Activated CD4-positive, alpha-beta T cell treated with anti-CD3 and anti-CD28 coated beads for 36 hours (primary cell): Measurements from ENCODE around the gene PARVG. TPM values are rescaled to one million over a fixed set of nuclear protein-coding genes. Genes with fewer than 3 reads are reported as not detected.
"Not testable (repeated sequence)": the region's sequence is repeated elsewhere in the genome, so short reads cannot be mapped to it uniquely, and the experiment has no call there.

Source experiments
- ATAC-seq: fragments of 200-7000 bp; cut with Tn5 transposase; one replicate; pipeline ENCODE4 v1.10.0; 2021; ENCODE audit warnings: mild to moderate bottlenecking, moderate library complexity
- CTCF ChIA-PET: fragments of 350-600 bp; sonication (Branson Sonifier 250); formaldehyde crosslinking; loops from one replicate; lab custom pipeline; 2021; ENCODE audit warnings: antibody characterized with exemption; lab: Charles Lee
- POLR2A ChIA-PET: fragments of 350-600 bp; sonication (Branson Sonifier 250); formaldehyde crosslinking; loops from one replicate; lab custom pipeline; 2021; ENCODE audit warnings: antibody characterized with exemption, inconsistent platforms; lab: Charles Lee
- DNase-seq: peaks from one replicate; pipeline ENCODE4 v3.0.0-alpha.2; 2020
- H3K27ac Mint-ChIP-seq: one replicate; pipeline ENCODE4 v1.8.0; 2021; ENCODE audit warnings: mixed read lengths
- H3K27me3 Mint-ChIP-seq: one replicate; pipeline ENCODE4 v1.8.0; 2021; ENCODE audit warnings: mixed read lengths
- H3K36me3 Mint-ChIP-seq: one replicate; pipeline ENCODE4 v1.8.0; 2021; ENCODE audit warnings: low read depth, mixed read lengths
- H3K4me1 Mint-ChIP-seq: one replicate; pipeline ENCODE4 v1.8.0; 2021; ENCODE audit warnings: mixed read lengths
- H3K4me3 Mint-ChIP-seq: one replicate; pipeline ENCODE4 v1.8.0; 2021; ENCODE audit warnings: mild to moderate bottlenecking, moderate library complexity, mixed read lengths
- H3K9me3 Mint-ChIP-seq: one replicate; pipeline ENCODE4 v1.8.0; 2021; ENCODE audit warnings: low read depth, mixed read lengths
- intact Hi-C, 2 experiments: fragments of 100-400 bp; cut with DNase I in 1 of 2; cut with micrococcal nuclease in 1 of 2; formaldehyde crosslinking; loops; one replicate each; pipeline versions ENCODE4 v1.14.2 to v1.15.1; 2022 to 2024; cut with DNase I, micrococcal nuclease
- total RNA-seq, 2 experiments: library from RNA; stranded (reverse); gene quantifications; one replicate each; pipeline ENCODE4 v1.2.3, GENCODE V29; 2021

Gene PARVG
- total RNA-seq, 2 experiments from 2014 or later = 61.7 to 74.3 TPM

GRCh38 chr22:44241121-44241520 lies 60.4 kb downstream of the PARVG start:
- ATAC-seq, H3K4me3 Mint-ChIP-seq, H3K9me3 Mint-ChIP-seq, intact Hi-C loops, H3K4me1 Mint-ChIP-seq, H3K36me3 Mint-ChIP-seq, DNase-seq, POLR2A ChIA-PET, H3K27ac Mint-ChIP-seq, CTCF ChIA-PET: not testable (repeated sequence)
- peaks cover 20% of the 10 kb centered on the region for H3K27me3 Mint-ChIP-seq

- no peak for DNase-seq
- CTCF ChIA-PET = interaction anchor here (0.7 kb wide), 1 partner anchor 369 kb away, joined by 3 read pairs; no protein-coding TSS in a partner anchor
- Mint-ChIP-seq H3K4me1 (no peaks in the 10 kb centered on the region), H3K36me3 (no peaks in the 10 kb centered on the region), H3K9me3 (no peaks in the 10 kb centered on the region), H3K27ac (no peak overlapping the region), H3K4me3 (no peak overlapping the region), H3K27me3 (peaks cover 20% of the 10 kb centered on the region)
- POLR2A ChIA-PET = no interaction called here
- intact Hi-C loops = no loop called here
- ATAC-seq = no peak
Observed at GRCh38 chr22:44242946-44243724, 62.4 kb downstream of the PARVG start.

GRCh38 chr22:44243761-44244160 lies 63.0 kb downstream of the PARVG start:
- Mint-ChIP-seq H3K4me3 (no peak overlapping the region), H3K36me3 (no peaks in the 10 kb centered on the region), H3K27me3 (peaks cover 20% of the 10 kb centered on the region), H3K4me1 (no peaks in the 10 kb centered on the region), H3K27ac (no peak overlapping the region), H3K9me3 (no peaks in the 10 kb centered on the region)
- ChIA-PET CTCF (interaction anchor here (0.7 kb wide), 1 partner anchor 368 kb away, joined by 3 read pairs; no protein-coding TSS in a partner anchor), POLR2A (no interaction called here)
- intact Hi-C loops = no loop called here
- no peak for ATAC-seq
- no peak for DNase-seq

- DNase-seq = no peak
- no peaks in the 10 kb centered on the region for H3K9me3 Mint-ChIP-seq
- ChIA-PET CTCF (no interaction called here), POLR2A (no interaction called here)
- peaks cover 20% of the 10 kb centered on the region for H3K27me3 Mint-ChIP-seq
- intact Hi-C loops = no loop called here
- no peaks in the 10 kb centered on the region for H3K4me1 Mint-ChIP-seq
- no peak for ATAC-seq
- H3K4me3 Mint-ChIP-seq = no peak overlapping the region
- no peaks in the 10 kb centered on the region for H3K36me3 Mint-ChIP-seq
- H3K27ac Mint-ChIP-seq = no peak overlapping the region
Observed at GRCh38 chr22:44244265-44244822, 63.6 kb downstream of the PARVG start.

- ChIA-PET POLR2A (no interaction called here), CTCF (no interaction called here)
- H3K36me3 Mint-ChIP-seq = no peaks in the 10 kb centered on the region
- H3K4me3 Mint-ChIP-seq = no peak overlapping the region
- intact Hi-C loops = no loop called here
- no peak overlapping the region for H3K27ac Mint-ChIP-seq
- no peaks in the 10 kb centered on the region for H3K4me1 Mint-ChIP-seq
- ATAC-seq = no peak
- peaks cover 6% of the 10 kb centered on the region for H3K9me3 Mint-ChIP-seq
- no peak for DNase-seq
- peaks cover 19% of the 10 kb centered on the region for H3K27me3 Mint-ChIP-seq
Observed at GRCh38 chr22:44245438-44245837, 64.7 kb downstream of the PARVG start.

GRCh38 chr22:44245867-44246266 lies 65.1 kb downstream of the PARVG start:
- POLR2A ChIA-PET = no interaction called here
- H3K27me3 Mint-ChIP-seq = peaks cover 17% of the 10 kb centered on the region
- CTCF ChIA-PET = no interaction called here
- no peak overlapping the region for H3K4me3 Mint-ChIP-seq
- H3K27ac Mint-ChIP-seq = no peak overlapping the region
- no peak for DNase-seq
- H3K36me3 Mint-ChIP-seq = no peaks in the 10 kb centered on the region
- ATAC-seq = no peak
- peaks cover 7% of the 10 kb centered on the region for H3K9me3 Mint-ChIP-seq
- H3K4me1 Mint-ChIP-seq = no peaks in the 10 kb centered on the region
- intact Hi-C loops = no loop called here

- Mint-ChIP-seq H3K9me3 (peaks cover 7% of the 10 kb centered on the region), H3K36me3 (no peaks in the 10 kb centered on the region), H3K4me3 (no peak overlapping the region), H3K4me1 (no peaks in the 10 kb centered on the region), H3K27ac (no peak overlapping the region), H3K27me3 (peaks cover 15% of the 10 kb centered on the region)
- intact Hi-C loops = no loop called here
- no peak for DNase-seq
- CTCF ChIA-PET = interaction anchor here (0.6 kb wide), 1 partner anchor 207 kb away, joined by 3 read pairs; no protein-coding TSS in a partner anchor
- ATAC-seq = no peak
- POLR2A ChIA-PET = no interaction called here
Observed at GRCh38 chr22:44246615-44247326, 66.0 kb downstream of the PARVG start.

GRCh38 chr22:44247346-44247745 lies 66.6 kb downstream of the PARVG start:
- ChIA-PET CTCF (interaction anchor here (0.6 kb wide), 1 partner anchor 207 kb away, joined by 3 read pairs; no protein-coding TSS in a partner anchor), POLR2A (no interaction called here)
- H3K4me3 Mint-ChIP-seq = no peak overlapping the region
- H3K9me3 Mint-ChIP-seq = peaks cover 7% of the 10 kb centered on the region
- no peak overlapping the region for H3K27ac Mint-ChIP-seq
- intact Hi-C loops = no loop called here
- H3K27me3 Mint-ChIP-seq = peaks cover 11% of the 10 kb centered on the region
- no peak for ATAC-seq
- H3K4me1 Mint-ChIP-seq = no peaks in the 10 kb centered on the region
- no peak for DNase-seq
- no peaks in the 10 kb centered on the region for H3K36me3 Mint-ChIP-seq

GRCh38 chr22:44247923-44248892 lies 67.5 kb downstream of the PARVG start:
- no peak for ATAC-seq
- peaks cover 7% of the 10 kb centered on the region for H3K9me3 Mint-ChIP-seq
- no peaks in the 10 kb centered on the region for H3K4me1 Mint-ChIP-seq
- ChIA-PET CTCF (no interaction called here), POLR2A (no interaction called here)
- DNase-seq = no peak
- H3K27me3 Mint-ChIP-seq = peaks cover 9% of the 10 kb centered on the region
- H3K36me3 Mint-ChIP-seq = no peaks in the 10 kb centered on the region
- intact Hi-C loops = no loop called here
- no peak overlapping the region for H3K4me3 Mint-ChIP-seq
- no peak overlapping the region for H3K27ac Mint-ChIP-seq

- Mint-ChIP-seq H3K9me3 (peaks cover 7% of the 10 kb centered on the region), H3K27ac (no peak overlapping the region), H3K4me3 (no peak overlapping the region), H3K36me3 (no peaks in the 10 kb centered on the region), H3K27me3 (peaks cover 7% of the 10 kb centered on the region), H3K4me1 (no peaks in the 10 kb centered on the region)
- DNase-seq = no peak
- ATAC-seq = no peak
- ChIA-PET CTCF (no interaction called here), POLR2A (no interaction called here)
- intact Hi-C loops = no loop called here
Observed at GRCh38 chr22:44248926-44249325, 68.2 kb downstream of the PARVG start.
